ENCODE data around the gene DBR1. TPM values are rescaled to one million over a fixed set of nuclear protein-coding genes. Genes with fewer than 3 reads are reported as not detected.
A peak's percentile ranks its signal among the peaks of the same experiment; 100 is the strongest.

Gene DBR1
- total RNA-seq, 1 donor from 2014 or later, result 15.7 TPM

GRCh38 chr3:138118612-138119422 lies 55.9 kb downstream of the DBR1 start:
- H3K4me1 Mint-ChIP-seq (ENCODE audit: unreplicated experiment), result peaks cover 8% of the 10 kb centered on the region
- no peaks in the 10 kb centered on the region for H3K9me3 Mint-ChIP-seq (ENCODE audit: unreplicated experiment)
- peak; percentile 85 for DNase-seq (ENCODE audit: low spot score)
- no peak overlapping the region for H3K4me3 Mint-ChIP-seq (ENCODE audit: unreplicated experiment)
- no peaks in the 10 kb centered on the region for H3K36me3 Mint-ChIP-seq (ENCODE audit: low read depth, unreplicated experiment)
- peak; percentile 63 for TF ChIP-seq CTCF (IDR thresholded peaks at IDR 0.05; ENCODE audit: unreplicated experiment)
- H3K27me3 Mint-ChIP-seq (ENCODE audit: unreplicated experiment), result peaks cover 5% of the 10 kb centered on the region
- no peak overlapping the region for H3K27ac Mint-ChIP-seq (ENCODE audit: unreplicated experiment)

GRCh38 chr3:138114988-138115971 lies 59.4 kb downstream of the DBR1 start, which contains the start of gene DZIP1L:
DZIP1L (minus strand) TSS chr3:138115608; CDS start chr3:138103971, 11,637 bp downstream.
- peak within 1 kb of the TSS; percentile 57 for H3K27ac Mint-ChIP-seq (ENCODE audit: unreplicated experiment)
- DNase-seq (ENCODE audit: low spot score), result peak; percentile 60
- no peaks in the 10 kb centered on the region for H3K36me3 Mint-ChIP-seq (ENCODE audit: low read depth, unreplicated experiment)
- peak within 1 kb of the TSS; percentile 91 for H3K4me3 Mint-ChIP-seq (ENCODE audit: unreplicated experiment)
- H3K4me1 Mint-ChIP-seq (ENCODE audit: unreplicated experiment), result peaks cover 22% of the 10 kb centered on the region
- peak; percentile 22 for TF ChIP-seq CTCF (IDR thresholded peaks at IDR 0.05; ENCODE audit: unreplicated experiment)
- no peaks in the 10 kb centered on the region for H3K9me3 Mint-ChIP-seq (ENCODE audit: unreplicated experiment)
- peaks cover 5% of the 10 kb centered on the region for H3K27me3 Mint-ChIP-seq (ENCODE audit: unreplicated experiment)

GRCh38 chr3:138114431-138114918 lies 60.2 kb downstream of the DBR1 start:
- Mint-ChIP-seq H3K36me3 (ENCODE audit: low read depth, unreplicated experiment) (no peaks in the 10 kb centered on the region), H3K4me1 (ENCODE audit: unreplicated experiment) (peaks cover 24% of the 10 kb centered on the region), H3K9me3 (ENCODE audit: unreplicated experiment) (no peaks in the 10 kb centered on the region), H3K27ac (ENCODE audit: unreplicated experiment) (no peak overlapping the region), H3K4me3 (ENCODE audit: unreplicated experiment) (peak overlapping the region; percentile 89), H3K27me3 (ENCODE audit: unreplicated experiment) (peaks cover 5% of the 10 kb centered on the region)
- TF ChIP-seq CTCF (IDR thresholded peaks at IDR 0.05; ENCODE audit: unreplicated experiment), result no peak
- DNase-seq (ENCODE audit: low spot score), result peak; percentile 11

- H3K4me3 Mint-ChIP-seq (ENCODE audit: unreplicated experiment), result peak overlapping the region; percentile 47
- DNase-seq (ENCODE audit: low spot score), result no peak
Observed at GRCh38 chr3:138113326-138113725, 61.4 kb downstream of the DBR1 start.

More at GRCh38 chr3:138113326-138113725, 61.4 kb downstream of the DBR1 start:
- no peak for TF ChIP-seq CTCF (IDR thresholded peaks at IDR 0.05; ENCODE audit: unreplicated experiment)
- Mint-ChIP-seq H3K36me3 (ENCODE audit: low read depth, unreplicated experiment) (peaks cover 3% of the 10 kb centered on the region), H3K4me1 (ENCODE audit: unreplicated experiment) (peaks cover 24% of the 10 kb centered on the region), H3K9me3 (ENCODE audit: unreplicated experiment) (no peaks in the 10 kb centered on the region), H3K27ac (ENCODE audit: unreplicated experiment) (no peak overlapping the region), H3K27me3 (ENCODE audit: unreplicated experiment) (peaks cover 9% of the 10 kb centered on the region)

All from endothelial cell (in vitro differentiated cells).